Measurements from ENCODE around the gene MTMR12.

The MTMR12 gene

GRCh38 chr5:32276173-32276853 lies 36.4 kb downstream of the MTMR12 start:
- DNase-seq (ENCODE audit: low read depth in 2 of 2) = no peak

GRCh38 chr5:32275396-32275741 lies 37.4 kb downstream of the MTMR12 start:
- no peak for DNase-seq (ENCODE audit: low read depth in 2 of 2)

- DNase-seq (ENCODE audit: low read depth in 2 of 2) = no peak
Measured at GRCh38 chr5:32274548-32275395, 38.0 kb downstream of the MTMR12 start.

- no peak for DNase-seq (ENCODE audit: low read depth in 2 of 2)
Measured at GRCh38 chr5:32273821-32274220, 38.9 kb downstream of the MTMR12 start.

GRCh38 chr5:32272746-32273145 lies 40.0 kb downstream of the MTMR12 start:
- no peak for DNase-seq (ENCODE audit: low read depth in 2 of 2)

- DNase-seq (ENCODE audit: low read depth in 2 of 2) = no peak
Measured at GRCh38 chr5:32270946-32271345, 41.8 kb downstream of the MTMR12 start.

- DNase-seq (ENCODE audit: low read depth in 2 of 2) = no peak
Measured at GRCh38 chr5:32270178-32270577, 42.6 kb downstream of the MTMR12 start.

- DNase-seq (ENCODE audit: low read depth in 2 of 2) = no peak
Measured at GRCh38 chr5:32265902-32266301, 46.8 kb downstream of the MTMR12 start.

GRCh38 chr5:32264957-32265572 lies 47.7 kb downstream of the MTMR12 start:
- DNase-seq (ENCODE audit: low read depth in 2 of 2) = no peak

GRCh38 chr5:32263684-32264083 lies 49.1 kb downstream of the MTMR12 start:
- DNase-seq (ENCODE audit: low read depth in 2 of 2) = no peak

- no peak for DNase-seq (ENCODE audit: low read depth in 2 of 2)
Measured at GRCh38 chr5:32261198-32261597, 51.5 kb downstream of the MTMR12 start.

GRCh38 chr5:32259033-32259432 lies 53.7 kb downstream of the MTMR12 start:
- DNase-seq (ENCODE audit: low read depth in 2 of 2) = no peak

- DNase-seq (ENCODE audit: low read depth in 2 of 2) = no peak
Measured at GRCh38 chr5:32258424-32258823, 54.3 kb downstream of the MTMR12 start.

- no peak for DNase-seq (ENCODE audit: low read depth in 2 of 2)
Measured at GRCh38 chr5:32255540-32255900, 57.2 kb downstream of the MTMR12 start.

- DNase-seq (ENCODE audit: low read depth in 2 of 2) = no peak
Measured at GRCh38 chr5:32254881-32255539, 57.7 kb downstream of the MTMR12 start.

GRCh38 chr5:32251871-32252458 lies 60.8 kb downstream of the MTMR12 start:
- no peak for DNase-seq (ENCODE audit: low read depth in 2 of 2)

- no peak for DNase-seq (ENCODE audit: low read depth in 2 of 2)
Measured at GRCh38 chr5:32249668-32250067, 63.1 kb downstream of the MTMR12 start.

GRCh38 chr5:32245742-32246141 lies 67.0 kb downstream of the MTMR12 start:
- DNase-seq (ENCODE audit: low read depth in 2 of 2) = no peak

- no peak for DNase-seq (ENCODE audit: low read depth in 2 of 2)
Measured at GRCh38 chr5:32244017-32244416, 68.7 kb downstream of the MTMR12 start.

- peak in 1 of 2 donors; percentile 10 for DNase-seq (ENCODE audit: low read depth in 2 of 2)
Measured at GRCh38 chr5:32241034-32241783, 71.5 kb downstream of the MTMR12 start.

- no peak for DNase-seq (ENCODE audit: low read depth in 2 of 2)
Measured at GRCh38 chr5:32239385-32239784, 73.4 kb downstream of the MTMR12 start.

All from stimulated activated CD8-positive, alpha-beta memory T cell treated with anti-CD3 and anti-CD28 coated beads, Interleukin-7, amount 100 ng/mL, for 4 hours (primary cell).